Embryonic facial prominence (tissue), 1 donor: Measurements from ENCODE around the gene ZNF831.

Experiments
- DNase-seq: peaks from one replicate; pipeline ENCODE4 v3.0.0-alpha.2; 2016; ENCODE audit errors: extremely low spot score

ZNF831 gene

DNA sequence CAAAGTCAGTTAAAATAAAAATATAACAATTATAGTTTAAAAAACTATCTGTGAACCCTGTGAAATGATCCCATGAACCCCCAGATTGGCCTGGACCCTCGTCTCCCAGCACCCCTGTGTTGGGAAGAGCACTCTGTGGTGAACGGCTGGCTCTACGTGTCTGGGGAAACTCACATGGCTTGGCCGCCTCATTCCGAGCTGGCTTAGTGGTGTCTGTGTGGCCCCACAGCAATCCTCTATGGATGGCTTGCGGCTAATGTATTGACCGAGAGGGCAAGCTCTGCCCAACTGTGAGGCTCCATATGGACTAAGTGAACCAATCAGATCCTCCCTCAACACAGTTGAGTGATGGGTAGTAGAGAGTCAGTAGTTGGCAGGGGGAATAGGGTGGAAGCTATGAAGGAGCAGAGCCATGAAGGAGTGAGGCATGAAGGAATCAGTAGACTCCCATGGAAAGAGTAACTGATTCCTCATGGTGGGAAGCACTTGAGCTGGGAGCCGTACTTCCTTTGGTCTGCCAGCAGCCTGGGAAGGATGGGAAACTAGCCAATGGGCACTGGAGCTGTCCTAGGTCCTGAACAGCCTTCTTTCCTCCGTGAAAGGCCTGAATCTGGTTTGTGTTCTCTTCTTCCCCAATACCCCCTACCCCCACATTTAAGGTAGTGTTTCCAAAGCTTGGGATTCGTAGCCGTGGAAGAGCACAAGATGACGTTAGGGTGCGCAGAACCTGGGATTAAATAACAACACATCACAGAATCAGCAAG lies 21.6 kb upstream of the ZNF831 start:
- DNase-seq: no peak

DNA sequence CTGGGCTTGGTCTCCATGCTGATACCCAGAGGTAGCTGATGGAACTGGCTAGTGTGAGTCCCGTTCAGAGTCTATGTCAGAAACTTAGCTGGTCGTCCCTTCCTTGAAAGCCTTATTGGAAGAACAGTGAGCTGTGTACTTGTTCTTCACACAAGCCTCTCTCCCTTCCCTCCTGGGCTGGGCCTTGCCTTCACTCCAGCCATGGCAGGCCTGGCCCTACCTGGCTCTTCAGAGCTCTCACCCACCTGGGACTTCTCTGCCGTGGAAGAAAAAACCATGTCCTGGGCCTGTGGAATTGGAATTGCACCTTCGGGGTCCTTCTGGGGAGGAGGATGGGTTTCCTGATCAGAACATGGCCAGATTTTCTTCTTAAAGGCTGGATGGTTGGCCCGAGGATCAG lies 20.3 kb upstream of the ZNF831 start:
- no peak for DNase-seq

DNA sequence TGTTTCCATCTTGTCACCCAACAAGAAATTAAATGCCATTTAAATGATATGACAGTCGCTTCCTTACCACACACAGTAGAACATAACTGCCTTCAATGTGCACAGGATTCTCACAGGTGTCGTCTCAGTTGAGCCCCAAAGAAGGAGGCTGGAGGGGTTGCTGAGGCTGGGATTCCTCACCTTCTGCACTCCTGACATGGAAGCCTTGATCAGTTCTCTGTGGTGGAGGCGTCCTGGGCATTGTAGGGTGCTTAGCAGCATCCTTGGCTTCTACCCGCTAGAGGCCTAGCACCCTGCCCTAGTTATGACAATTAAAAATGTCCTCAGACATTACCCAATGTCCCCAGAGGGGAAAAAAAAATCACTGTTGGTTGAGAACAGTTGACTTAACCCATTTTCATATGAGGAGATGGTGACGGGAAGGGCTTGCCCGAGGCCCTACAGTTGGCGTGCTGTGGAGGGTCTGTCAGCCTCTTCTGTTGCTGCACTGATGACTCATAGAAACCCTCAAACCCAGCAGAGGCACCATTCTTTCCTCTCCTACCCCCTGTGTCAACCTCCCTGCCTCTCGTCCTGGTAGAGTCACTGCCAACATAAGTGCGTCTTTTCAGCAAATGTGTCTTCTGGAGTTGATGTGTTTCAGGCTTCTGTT lies 19.3 kb upstream of the ZNF831 start:
- DNase-seq: no peak

DNA sequence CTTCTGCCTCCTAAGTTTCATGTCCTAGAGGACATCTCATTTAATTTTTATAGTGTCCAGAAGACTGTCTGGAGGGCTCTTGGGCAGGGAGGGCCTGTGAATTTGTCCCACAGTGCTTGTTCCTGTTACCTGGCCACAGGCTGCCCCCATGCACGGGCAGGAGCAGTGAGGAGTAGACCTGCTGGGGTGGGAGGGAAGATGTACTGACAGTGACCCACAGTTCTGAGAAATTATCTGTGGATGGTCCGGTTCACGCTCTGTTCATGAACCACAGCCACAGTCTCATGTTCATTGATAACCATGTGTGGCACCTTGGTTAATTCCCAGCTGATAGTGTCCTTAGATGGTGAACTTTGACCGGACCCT lies 18.8 kb upstream of the ZNF831 start:
- no peak for DNase-seq

DNA sequence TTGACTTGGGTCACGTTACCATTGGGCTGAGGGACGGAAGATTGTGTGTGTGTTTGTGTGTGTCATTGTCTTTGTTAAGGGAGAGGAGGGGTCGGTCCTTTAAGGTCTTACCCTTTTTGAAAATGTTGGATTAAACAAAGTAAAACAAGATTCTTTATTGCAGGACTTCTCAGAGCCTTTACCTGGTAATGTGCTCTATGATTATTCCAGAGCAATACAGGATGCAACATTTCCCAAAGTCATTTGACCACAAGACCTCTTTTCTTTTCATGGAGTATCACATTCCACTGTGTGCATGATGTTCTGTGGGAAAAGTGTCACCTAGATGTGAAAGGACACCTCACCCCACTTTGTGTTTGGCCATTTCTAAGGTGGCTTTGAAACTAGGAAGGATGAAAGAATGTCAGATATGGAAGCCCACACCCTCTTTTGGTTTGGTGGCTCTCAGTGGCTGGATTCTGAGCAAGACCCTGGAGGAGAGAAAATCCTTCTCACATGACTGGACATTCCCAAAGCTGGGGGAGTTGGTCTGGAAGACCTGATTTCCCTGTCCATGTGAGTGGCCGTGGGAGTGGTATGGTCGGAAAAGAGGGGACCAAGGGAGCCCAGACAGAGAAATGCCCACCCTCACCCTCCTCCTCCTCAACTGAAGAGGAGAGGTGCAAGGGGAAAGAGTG lies 18.2 kb upstream of the ZNF831 start:
- no peak for DNase-seq

DNA sequence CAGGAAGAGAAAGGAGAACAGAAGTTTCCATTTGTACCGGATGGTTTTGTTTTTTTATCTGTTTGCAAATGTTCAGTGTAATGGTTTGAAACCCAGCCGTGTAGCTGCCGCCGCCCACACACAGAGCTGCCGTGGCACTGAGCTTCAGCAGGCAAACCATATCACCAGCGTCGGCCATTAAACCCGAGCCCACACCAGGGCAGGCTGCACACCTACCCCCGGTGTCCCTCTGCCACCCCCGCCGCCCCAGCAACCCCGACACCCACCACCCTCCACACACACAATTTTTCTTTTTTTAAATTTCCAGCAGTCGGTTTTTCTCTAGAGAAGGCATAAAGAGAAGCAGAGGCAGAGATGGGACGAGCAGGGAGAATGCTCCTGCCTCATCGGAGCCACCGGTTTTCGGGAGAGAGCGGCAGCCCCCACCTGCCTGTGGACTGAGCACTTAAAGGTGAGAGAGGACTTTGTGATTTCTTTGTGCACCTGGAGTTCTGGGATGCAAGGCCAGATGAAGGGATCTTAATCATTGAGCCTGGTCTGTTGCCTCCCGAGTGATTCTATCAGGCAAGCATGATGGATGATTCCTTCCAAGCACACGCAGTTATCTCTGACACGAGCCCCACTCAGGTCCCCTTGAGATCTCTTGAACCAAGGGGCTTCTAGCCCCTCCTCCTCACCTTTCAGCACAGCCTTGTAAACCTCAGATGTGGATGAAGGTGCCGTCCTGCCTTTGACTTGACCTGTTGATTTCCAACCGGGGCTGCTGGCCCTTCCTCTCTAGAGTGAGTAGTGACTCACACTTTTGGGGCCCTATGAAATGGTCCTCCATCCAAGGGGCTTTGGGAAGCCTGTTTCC lies 17.5 kb upstream of the ZNF831 start:
- no peak for DNase-seq

DNA sequence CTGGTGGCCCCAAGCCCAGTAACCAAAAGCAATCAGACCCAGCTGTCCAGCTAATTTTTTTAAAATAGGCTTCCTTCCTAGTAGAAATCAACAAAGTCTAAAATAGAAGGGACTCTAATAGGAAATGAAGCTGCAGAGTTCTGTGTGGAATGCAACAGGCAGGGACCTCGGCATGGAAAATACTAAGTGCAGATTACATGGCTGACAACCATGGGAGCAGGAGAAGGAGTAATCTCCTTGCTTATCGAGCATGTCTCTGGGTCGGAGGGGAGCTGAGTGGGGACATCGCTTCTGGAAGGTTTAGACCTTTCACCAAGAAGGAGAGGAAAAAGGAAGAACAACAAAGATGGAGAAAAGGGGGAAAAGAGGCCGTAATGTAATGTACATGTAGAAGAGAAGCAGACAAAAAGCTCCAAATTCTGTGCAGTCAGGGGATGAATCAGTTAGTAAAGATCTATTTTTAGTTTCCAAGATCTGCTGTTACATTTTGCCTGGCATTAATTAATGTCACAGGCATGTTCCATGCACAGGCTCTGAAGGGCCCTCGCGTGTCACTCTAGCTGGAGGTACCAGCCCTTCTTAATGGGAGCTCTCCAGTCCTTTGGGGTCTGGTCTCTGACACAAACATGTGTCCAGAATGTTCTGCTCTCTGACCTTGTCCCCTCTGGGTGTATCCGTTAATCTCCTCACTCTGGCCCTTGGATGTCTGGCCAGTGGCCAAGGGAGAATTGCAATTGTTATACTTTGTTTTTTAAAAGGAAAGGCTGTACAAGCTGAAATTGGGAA lies 16.6 kb upstream of the ZNF831 start:
- DNase-seq: no peak

DNA sequence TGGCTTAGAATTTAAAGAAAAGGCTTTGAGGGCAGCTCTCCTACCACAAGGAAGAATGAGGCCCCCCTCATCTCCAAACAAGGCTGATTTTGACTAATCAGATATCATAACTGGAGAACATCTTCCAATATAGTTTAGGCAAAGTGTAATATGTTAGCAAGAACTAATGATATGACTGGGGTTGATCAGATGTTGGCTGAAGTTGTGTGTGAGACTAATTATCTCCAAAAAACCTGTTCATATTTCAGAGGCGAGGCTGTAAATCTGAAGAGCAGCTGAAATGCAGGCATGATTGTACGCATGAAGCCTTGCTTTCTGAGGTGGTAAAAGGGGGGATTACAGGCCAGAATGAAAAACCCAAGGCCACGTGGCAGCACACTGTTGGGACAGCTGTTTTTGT lies 16.0 kb upstream of the ZNF831 start:
- DNase-seq: no peak

DNA sequence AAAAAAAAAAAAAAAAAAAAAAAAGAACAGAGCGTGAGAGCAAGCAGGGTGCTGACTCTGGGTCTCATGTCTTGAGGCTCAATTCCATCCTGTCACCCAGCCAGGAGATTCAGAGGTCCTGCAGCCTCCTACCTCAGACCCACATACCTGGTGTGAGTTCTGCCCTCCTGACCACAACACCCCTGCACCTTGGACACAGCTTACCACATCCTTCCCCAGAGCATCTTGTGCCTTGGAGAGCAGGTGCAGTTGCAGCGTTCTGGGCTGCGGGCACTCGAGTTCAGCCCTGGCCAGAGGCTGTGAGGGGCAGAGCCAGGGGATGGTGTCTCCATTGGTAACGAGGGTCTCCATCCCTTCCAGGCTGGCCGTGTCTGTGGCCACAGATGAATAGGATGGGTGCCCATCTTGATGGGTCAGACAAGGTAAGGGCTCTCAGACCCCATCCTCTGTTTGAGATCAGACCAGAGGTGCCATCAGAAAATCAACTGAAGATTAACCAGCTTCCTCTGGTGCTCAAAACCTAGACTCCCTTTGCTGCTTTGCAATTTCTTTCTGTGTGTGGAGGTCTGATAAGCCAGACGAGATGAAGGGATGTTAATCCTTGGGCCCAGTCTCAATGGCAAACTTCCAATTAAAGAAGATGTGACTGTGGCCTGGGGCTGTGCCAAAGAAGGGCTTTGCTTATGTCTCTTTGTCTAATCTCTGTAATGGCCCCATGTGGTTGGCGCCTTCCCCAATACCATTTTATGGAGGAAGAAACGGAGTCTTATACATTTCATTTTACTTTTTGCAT lies 14.7 kb upstream of the ZNF831 start:
- no peak for DNase-seq

DNA sequence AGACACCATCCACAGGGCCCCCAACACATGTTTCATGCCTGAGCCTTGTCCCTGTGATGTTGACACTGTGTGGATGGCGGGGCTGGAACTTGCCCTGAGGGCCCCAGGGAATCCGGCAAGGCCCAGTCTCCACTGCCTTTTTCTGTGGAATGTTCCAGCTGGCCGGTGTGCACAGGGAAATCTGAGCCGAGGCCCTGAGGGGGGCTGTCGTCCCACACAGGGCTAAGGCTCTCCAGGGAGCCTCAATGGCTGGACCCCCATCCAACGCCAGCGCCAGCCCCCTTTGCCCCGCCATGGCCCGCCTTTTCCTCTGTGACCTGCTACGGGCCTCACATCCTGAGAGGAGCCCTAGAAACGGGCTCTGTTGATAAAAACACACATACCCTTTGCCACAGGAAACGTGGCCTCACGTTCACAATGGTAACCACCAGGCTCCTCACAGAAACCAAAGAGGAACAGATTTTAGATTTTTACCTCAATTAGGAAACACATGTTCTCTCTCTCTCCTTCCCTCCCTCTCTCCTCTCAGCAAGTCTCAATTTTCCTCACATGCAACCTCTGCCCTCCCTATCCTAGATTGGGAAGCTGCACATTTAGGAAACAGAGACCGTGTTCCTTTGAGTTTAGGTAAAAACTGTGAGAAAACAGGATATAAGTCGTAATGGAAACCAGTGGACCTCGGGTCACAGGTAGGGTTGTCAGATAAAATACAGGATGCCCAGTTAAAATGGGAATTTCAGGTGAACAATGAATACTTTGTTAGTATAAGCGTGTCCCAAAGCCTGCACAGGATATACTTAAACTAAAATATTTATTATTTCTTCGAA lies 13.7 kb upstream of the ZNF831 start:
- DNase-seq: no peak

DNA sequence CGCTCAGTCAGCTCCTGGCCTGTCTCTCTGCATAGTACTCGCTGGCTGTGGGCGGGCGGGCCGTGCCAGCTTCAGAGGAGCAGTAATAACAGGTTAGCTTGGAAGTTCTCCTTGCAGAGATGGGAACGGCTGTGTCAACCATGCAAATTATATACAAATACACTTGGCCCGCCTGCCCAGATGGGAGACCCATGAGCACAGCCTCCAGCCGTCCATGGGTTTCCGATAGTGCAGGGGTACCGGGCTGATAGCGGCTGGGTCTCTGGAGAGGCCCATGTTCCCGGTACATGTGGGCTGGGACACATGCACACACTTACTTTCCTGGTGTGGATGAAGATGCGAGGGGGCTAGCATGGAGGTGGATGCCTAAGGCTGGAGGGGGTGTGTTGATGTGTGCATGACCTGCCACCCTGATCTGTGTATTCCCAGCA lies 12.8 kb upstream of the ZNF831 start:
- no peak for DNase-seq

DNA sequence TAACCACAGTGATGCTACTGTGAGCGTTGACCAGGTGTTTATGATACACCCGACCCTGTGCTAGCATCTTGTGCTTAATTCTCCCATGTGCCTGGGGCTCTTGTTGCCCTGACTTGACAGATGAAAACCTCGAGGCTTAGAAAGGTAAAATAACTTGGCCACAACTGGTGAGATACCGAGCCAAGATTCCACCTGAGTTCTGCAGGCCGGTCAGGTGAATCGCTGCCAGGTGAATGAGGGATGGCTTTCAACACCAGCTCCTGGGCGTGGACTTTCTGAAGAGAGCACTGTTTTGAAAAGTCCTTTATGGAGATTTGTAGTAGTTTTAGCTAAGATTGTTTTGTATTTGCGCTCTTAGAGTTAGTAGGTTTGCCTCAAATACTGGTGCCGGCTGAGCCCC lies 12.2 kb upstream of the ZNF831 start:
- DNase-seq: no peak

DNA sequence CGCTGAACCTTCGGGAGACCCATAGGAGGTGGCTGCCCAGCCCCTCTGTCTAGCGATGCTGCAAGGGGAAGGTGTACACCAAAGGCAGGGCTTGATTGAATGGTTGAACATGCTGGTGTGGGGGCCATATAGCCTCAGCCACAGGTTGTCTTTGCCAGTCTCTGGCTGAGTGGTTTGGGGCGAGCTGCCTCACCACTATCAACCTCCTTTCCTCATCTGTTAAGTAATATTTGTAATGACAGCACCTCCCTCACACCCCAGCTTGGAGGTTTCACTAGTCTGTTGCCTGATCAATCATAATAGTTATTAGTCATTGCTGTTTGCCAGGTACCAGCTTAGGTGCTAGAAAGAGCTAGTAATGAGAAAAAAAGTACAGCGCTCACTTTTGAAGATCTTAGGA lies 11.8 kb upstream of the ZNF831 start:
- no peak for DNase-seq

DNA sequence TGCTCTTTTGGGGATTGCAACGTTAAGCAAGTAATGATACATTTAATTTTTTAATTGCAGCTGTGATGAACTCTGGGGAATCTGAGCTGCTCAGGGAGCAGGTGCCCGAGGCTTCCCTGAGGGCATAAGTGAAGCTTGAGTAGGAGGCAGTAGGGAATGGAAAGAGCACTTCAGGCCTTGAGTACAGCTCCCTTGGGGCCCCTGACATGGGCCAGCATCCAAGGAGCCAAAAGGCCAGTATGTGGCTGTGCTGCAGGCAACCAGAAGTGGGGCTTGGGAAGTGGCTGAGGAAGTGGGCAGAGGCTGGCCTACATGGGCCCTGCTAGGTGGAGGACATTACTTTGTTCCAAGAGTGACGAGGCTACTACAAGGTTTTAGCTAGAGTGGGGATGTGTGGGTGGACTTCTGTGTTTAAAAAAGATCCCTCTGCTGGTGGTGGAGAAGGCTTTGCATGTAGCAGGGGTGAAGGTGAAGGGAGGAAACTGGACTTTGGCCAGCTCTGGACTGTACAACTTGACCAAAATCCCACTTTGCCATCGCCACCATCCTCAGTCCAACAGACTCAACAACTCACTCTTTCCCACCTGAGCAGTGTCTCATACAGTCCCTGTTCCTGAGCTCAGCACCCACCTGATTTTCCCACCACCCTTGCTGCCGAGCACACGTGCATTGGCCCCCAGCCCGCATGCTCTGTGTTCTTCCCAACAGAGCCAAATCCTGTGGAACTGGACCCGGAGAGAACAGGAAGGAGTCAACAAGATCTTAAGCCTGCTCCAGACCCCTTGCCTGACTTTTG lies 10.9 kb upstream of the ZNF831 start:
- DNase-seq: no peak

DNA sequence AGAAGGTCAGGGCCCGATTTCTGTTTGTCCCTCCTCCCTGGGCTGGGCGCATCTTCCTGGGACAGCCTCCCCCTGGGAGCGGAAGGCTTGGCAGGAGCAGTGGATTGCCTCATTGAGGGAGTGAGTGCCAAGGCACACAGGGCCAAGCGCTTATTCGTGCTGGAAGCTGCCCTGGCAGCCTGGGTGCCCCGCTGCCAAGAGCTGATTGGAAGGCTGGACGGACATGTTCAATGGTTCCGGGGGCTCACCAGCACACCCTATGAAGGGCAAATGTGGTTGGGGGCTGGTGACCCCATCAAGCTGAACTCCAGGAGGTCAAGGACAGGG lies 10.3 kb upstream of the ZNF831 start:
- DNase-seq: no peak

DNA sequence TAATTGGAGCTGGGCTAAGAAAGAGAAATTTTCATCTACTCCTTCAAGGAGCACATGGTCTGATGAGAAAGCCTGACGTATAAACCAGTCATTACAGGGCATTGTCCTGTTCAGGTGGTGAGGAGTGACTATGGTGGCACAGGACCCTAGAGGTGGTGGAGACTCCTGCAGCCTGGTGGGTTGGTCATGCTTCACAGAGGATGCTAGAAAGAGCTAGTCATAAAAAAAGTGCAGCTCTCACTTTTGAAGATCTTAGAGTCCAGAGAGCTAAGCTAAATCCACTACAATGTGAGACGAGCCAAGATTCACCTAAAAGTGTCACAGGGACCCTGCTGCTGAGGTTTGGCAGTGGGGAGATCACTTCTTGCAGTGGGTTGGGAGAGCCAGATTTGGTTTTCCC lies 9.8 kb upstream of the ZNF831 start:
- DNase-seq: no peak

DNA sequence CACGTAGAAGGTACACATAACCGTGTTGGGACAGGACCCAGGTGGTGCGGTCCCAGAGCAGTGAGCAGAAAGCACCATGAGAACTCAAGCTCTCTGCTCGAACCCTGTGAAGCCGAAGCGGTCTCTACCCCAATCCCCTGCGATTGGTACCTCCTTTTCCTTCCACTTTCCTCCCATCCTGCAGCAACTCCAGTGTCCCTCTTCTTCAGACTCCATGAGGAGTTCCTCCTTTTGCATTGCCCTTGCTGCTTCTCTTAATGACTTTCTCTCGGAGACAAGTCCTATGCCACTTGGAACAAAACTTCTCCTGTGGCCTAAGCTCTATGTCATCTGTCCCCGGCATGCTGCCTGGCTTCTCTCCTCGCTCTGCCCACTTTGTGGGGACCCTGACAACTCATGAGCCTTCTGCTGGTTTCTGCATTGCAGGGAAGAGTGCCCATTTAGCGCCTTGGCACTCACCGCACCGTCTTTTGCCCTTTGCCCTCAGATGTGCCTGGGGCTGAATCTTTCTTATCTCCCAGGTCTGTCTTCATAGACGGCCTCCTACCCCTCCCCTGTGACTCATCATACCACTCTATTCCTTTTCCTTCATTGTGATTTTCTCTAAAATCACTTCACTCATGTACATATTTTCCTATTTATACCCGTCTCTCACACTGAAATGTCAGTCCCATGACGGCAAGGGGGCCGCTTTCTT lies 9.2 kb upstream of the ZNF831 start:
- no peak for DNase-seq

DNA sequence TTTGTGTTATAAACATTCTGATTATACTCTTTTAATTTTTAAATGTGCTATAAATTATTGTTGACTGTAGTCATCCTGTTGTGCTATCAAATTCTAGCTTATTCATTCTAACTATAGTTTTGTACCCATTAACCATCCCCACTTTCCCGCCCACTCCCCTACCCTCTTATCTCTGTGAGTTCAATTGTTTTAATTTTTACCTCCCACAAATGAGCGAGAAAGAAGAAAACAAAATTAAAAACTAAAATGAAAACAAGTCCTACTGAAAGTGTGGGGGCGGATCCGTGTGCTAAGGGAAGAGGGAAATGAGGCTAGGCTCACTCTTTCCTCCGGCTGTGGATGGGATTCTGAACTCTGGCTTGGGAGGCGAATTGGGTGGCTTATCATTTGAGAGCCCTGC lies 6.6 kb upstream of the ZNF831 start:
- no peak for DNase-seq
